MV-4-11 (cell line): ENCODE results near the gene PRKG1.
"Not testable (repeated sequence)": the region's sequence is repeated elsewhere in the genome, so short reads cannot be mapped to it uniquely, and the experiment has no call there.

Source experiments
- DNase-seq: peaks from one replicate; lab custom pipeline; 2025; lab: John Stamatoyannopoulos, UW

The PRKG1 gene

GRCh38 chr10:51427758-51428157, 353.5 kb downstream of the PRKG1 start:
- DNase-seq: no peak

GRCh38 chr10:51430506-51430905, 356.2 kb downstream of the PRKG1 start:
- DNase-seq: no peak

- no peak for DNase-seq
Observed at GRCh38 chr10:51433949-51434475, 359.7 kb downstream of the PRKG1 start.

GRCh38 chr10:51436805-51437204, 362.5 kb downstream of the PRKG1 start:
- no peak for DNase-seq

GRCh38 chr10:51439645-51440044, 365.4 kb downstream of the PRKG1 start:
- no peak for DNase-seq

GRCh38 chr10:51445588-51445987, 371.3 kb downstream of the PRKG1 start:
- no peak for DNase-seq

GRCh38 chr10:51447119-51447518, 372.8 kb downstream of the PRKG1 start:
- DNase-seq: no peak

- DNase-seq: not testable (repeated sequence)
Observed at GRCh38 chr10:51455762-51456161, 381.5 kb downstream of the PRKG1 start.

GRCh38 chr10:51459476-51459875, 385.2 kb downstream of the PRKG1 start:
- DNase-seq: no peak

GRCh38 chr10:51462076-51462779, 387.9 kb downstream of the PRKG1 start:
- DNase-seq: no peak

- no peak for DNase-seq
Observed at GRCh38 chr10:51468424-51468823, 394.1 kb downstream of the PRKG1 start.

GRCh38 chr10:51469686-51470085, 395.4 kb downstream of the PRKG1 start:
- DNase-seq: no peak

- DNase-seq: no peak
Observed at GRCh38 chr10:51471271-51471670, 397.0 kb downstream of the PRKG1 start.

- no peak for DNase-seq
Observed at GRCh38 chr10:51472154-51472553, 397.9 kb downstream of the PRKG1 start.

GRCh38 chr10:51479711-51480110, 405.4 kb downstream of the PRKG1 start:
- no peak for DNase-seq

- no peak for DNase-seq
Observed at GRCh38 chr10:51485668-51486067, 411.4 kb downstream of the PRKG1 start.

- no peak for DNase-seq
Observed at GRCh38 chr10:51487576-51487975, 413.3 kb downstream of the PRKG1 start.

GRCh38 chr10:51488766-51489408, 414.6 kb downstream of the PRKG1 start:
- DNase-seq: no peak

- no peak for DNase-seq
Observed at GRCh38 chr10:51498424-51498823, 424.1 kb downstream of the PRKG1 start.

GRCh38 chr10:51501396-51501795, 427.1 kb downstream of the PRKG1 start:
- DNase-seq: no peak

GRCh38 chr10:51502124-51502523, 427.8 kb downstream of the PRKG1 start:
- DNase-seq: no peak

- DNase-seq: no peak
Observed at GRCh38 chr10:51503378-51503777, 429.1 kb downstream of the PRKG1 start.

- DNase-seq: no peak
Observed at GRCh38 chr10:51507476-51507875, 433.2 kb downstream of the PRKG1 start.

GRCh38 chr10:51508156-51508555, 433.9 kb downstream of the PRKG1 start:
- no peak for DNase-seq
